Tibial nerve (tissue), 3 donors: ENCODE data around the gene VPS35.

Source experiments
- POLR2A ChIP-seq, 2 donors: fragments of 450-650 bp; IDR thresholded peaks; one replicate each; pipeline ENCODE4 v1.6.1; 2017; ENCODE audit warnings: antibody characterized with exemption in 2 of 2, mild to moderate bottlenecking in 2 of 2, moderate library complexity in 2 of 2
- TF ChIP-seq, protein P1 (sequence below), 5 experiments: fragments of 200-600 bp in 3 of 5; fragments of 450-650 bp in 2 of 5; sonication (generic) in 3 of 5; IDR thresholded peaks; one replicate each; pipeline ENCODE4 v1.5.1; 2016 to 2019; ENCODE audit warnings: antibody characterized with exemption in 5 of 5, mild to moderate bottlenecking in 3 of 5, moderate library complexity in 2 of 5

DNA sequence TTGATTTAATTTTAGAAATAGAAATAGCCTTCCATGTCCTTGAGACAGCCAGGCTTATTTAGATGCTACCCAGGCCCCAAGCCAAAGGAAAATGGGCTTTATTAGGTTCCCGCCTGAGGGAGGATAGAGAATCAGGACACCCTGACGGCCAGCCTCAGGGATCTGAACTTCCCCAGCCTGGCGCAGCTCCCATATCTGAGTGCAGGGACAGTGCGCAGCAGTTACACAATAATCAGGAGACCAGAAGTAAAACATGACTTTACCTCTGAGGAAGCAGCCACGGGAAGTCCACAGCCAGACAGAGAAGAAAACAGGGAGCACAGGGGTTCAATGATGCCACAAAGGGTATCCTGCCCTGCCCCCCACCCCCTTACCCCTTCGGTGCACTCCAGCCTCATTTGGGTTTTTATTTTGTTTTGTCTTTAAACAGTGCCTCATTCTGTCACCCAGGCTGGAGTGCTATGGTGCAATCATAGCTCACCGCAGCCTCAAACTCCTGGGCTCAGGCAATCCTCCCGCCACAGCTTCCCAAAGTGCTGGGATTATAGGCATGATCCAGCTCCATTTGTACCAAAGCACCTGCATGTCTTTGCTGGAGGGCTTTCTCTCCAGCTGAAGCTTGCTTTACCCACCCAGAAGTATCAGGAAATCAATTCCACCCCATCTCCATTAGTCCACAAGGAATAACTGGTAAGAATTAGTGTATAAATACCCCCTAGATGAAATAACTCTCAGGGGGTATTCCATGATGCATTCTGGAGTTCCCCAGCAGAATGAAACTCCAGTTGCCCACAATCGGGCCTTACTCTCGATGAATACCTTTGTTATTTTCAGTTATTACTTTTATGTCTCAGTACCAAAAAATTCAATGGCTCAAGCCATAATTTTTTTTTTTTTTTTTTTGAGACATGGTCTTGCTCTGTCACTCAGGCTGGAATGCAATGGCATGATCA, 22.4 kb upstream of the VPS35 start:
- TF ChIP-seq, protein P1, sequence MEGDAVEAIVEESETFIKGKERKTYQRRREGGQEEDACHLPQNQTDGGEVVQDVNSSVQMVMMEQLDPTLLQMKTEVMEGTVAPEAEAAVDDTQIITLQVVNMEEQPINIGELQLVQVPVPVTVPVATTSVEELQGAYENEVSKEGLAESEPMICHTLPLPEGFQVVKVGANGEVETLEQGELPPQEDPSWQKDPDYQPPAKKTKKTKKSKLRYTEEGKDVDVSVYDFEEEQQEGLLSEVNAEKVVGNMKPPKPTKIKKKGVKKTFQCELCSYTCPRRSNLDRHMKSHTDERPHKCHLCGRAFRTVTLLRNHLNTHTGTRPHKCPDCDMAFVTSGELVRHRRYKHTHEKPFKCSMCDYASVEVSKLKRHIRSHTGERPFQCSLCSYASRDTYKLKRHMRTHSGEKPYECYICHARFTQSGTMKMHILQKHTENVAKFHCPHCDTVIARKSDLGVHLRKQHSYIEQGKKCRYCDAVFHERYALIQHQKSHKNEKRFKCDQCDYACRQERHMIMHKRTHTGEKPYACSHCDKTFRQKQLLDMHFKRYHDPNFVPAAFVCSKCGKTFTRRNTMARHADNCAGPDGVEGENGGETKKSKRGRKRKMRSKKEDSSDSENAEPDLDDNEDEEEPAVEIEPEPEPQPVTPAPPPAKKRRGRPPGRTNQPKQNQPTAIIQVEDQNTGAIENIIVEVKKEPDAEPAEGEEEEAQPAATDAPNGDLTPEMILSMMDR (IDR thresholded peaks at IDR 0.05), result no peak
- TF ChIP-seq POLR2A (IDR thresholded peaks at IDR 0.05), result no peak
